ENCODE results near the gene SETD5.

SETD5 gene

GRCh38 chr3:9409981-9410854 is 12.8 kb downstream of the SETD5 start:
- no peak for DNase-seq (ENCODE audit: low spot score)

GRCh38 chr3:9411302-9411701 is 13.9 kb downstream of the SETD5 start:
- DNase-seq (ENCODE audit: low spot score): no peak

GRCh38 chr3:9412293-9412692 is 14.9 kb downstream of the SETD5 start:
- DNase-seq (ENCODE audit: low spot score): no peak

GRCh38 chr3:9414826-9415225 is 17.4 kb downstream of the SETD5 start:
- DNase-seq (ENCODE audit: low spot score): no peak

- no peak for DNase-seq (ENCODE audit: low spot score)
These were observed 18.2 kb downstream of the SETD5 start for GRCh38 chr3:9415485-9416138.

- DNase-seq (ENCODE audit: low spot score): no peak
These were observed 18.8 kb downstream of the SETD5 start for GRCh38 chr3:9416139-9416780.

- no peak for DNase-seq (ENCODE audit: low spot score)
These were observed 23.6 kb downstream of the SETD5 start for GRCh38 chr3:9420850-9421549.

- peak; percentile 100 for DNase-seq (ENCODE audit: low spot score)
These were observed 25.5 kb downstream of the SETD5 start for GRCh38 chr3:9422712-9423424.

- no peak for DNase-seq (ENCODE audit: low spot score)
These were observed 31.0 kb downstream of the SETD5 start for GRCh38 chr3:9428411-9428810.

- DNase-seq (ENCODE audit: low spot score): no peak
These were observed 33.3 kb downstream of the SETD5 start for GRCh38 chr3:9430733-9431132.

GRCh38 chr3:9433627-9434521 is 36.5 kb downstream of the SETD5 start:
- no peak for DNase-seq (ENCODE audit: low spot score)

- DNase-seq (ENCODE audit: low spot score): no peak
These were observed 37.9 kb downstream of the SETD5 start for GRCh38 chr3:9435316-9435715.

GRCh38 chr3:9439331-9439730 is 41.9 kb downstream of the SETD5 start:
- DNase-seq (ENCODE audit: low spot score): no peak

GRCh38 chr3:9441501-9442221 is 44.2 kb downstream of the SETD5 start:
- DNase-seq (ENCODE audit: low spot score): no peak

GRCh38 chr3:9448071-9448470 is 50.7 kb downstream of the SETD5 start:
- no peak for DNase-seq (ENCODE audit: low spot score)

GRCh38 chr3:9448643-9449042 is 51.2 kb downstream of the SETD5 start:
- DNase-seq (ENCODE audit: low spot score): peak; percentile 42

- DNase-seq (ENCODE audit: low spot score): no peak
These were observed 52.7 kb downstream of the SETD5 start for GRCh38 chr3:9450126-9450525.

- no peak for DNase-seq (ENCODE audit: low spot score)
These were observed 53.6 kb downstream of the SETD5 start for GRCh38 chr3:9450991-9451390.

- no peak for DNase-seq (ENCODE audit: low spot score)
These were observed 55.0 kb downstream of the SETD5 start for GRCh38 chr3:9452417-9452816.

- DNase-seq (ENCODE audit: low spot score): no peak
These were observed 58.2 kb downstream of the SETD5 start for GRCh38 chr3:9455596-9456131.

Data from pons (tissue), 1 donor.